Thoracic aorta (tissue), 2 donors: ENCODE results near the gene RARG. TPM values are rescaled to one million over a fixed set of nuclear protein-coding genes. Genes with fewer than 3 reads are reported as not detected.

Experiments
- ATAC-seq: fragments of 150-250 bp; one replicate; pipeline ENCODE4 v1.8.0; 2017; ENCODE audit warnings: low read depth; ENCODE audit not compliant: insufficient number of reproducible peaks, low FRiP score
- DNase-seq: peaks from one replicate; pipeline ENCODE4 v3.0.0-alpha.2; 2020; ENCODE audit warnings: low spot score
- H3K27ac ChIP-seq, 2 donors: fragments of 200-600 bp; sonication (generic); 1 replicate in 1 of 2; 2 replicates in 1 of 2; pipeline ENCODE4 v1.5.1; 2016; ENCODE audit warnings: mild to moderate bottlenecking in 2 of 2, moderate library complexity in 2 of 2
- H3K27me3 ChIP-seq: fragments of 200-600 bp; sonication (generic); replicated peaks from 2 replicates; pipeline ENCODE4 v1.6.0; 2016; ENCODE audit warnings: mild to moderate bottlenecking; ENCODE audit not compliant: insufficient read depth
- H3K36me3 ChIP-seq: fragments of 200-600 bp; sonication (generic); one replicate; pipeline ENCODE4 v1.5.1; 2016
- H3K4me1 ChIP-seq, 2 donors: fragments of 200-600 bp; sonication (generic); 1 replicate in 1 of 2; 2 replicates in 1 of 2; pipeline versions ENCODE4 v1.5.1 to v1.6.0; 2016; ENCODE audit warnings: low read depth in 2 of 2, mild to moderate bottlenecking in 1 of 2; ENCODE audit not compliant: control insufficient read depth in 1 of 2
- H3K4me3 ChIP-seq: fragments of 200-600 bp; sonication (generic); 2 replicates; pipeline ENCODE4 v1.5.1; 2016; ENCODE audit warnings: mild to moderate bottlenecking
- H3K9me3 ChIP-seq: fragments of 200-600 bp; sonication (generic); 2 replicates; pipeline ENCODE4 v1.5.1; 2016
- CTCF ChIP-seq: fragments of 200-600 bp; sonication (generic); IDR thresholded peaks from one replicate; pipeline ENCODE4 v1.5.1; 2019; ENCODE audit warnings: antibody characterized with exemption
- total RNA-seq, 2 donors: library from RNA; depleted of rRNA; stranded (reverse); fragments of >200 nt; gene quantifications; one replicate each; pipeline versions ENCODE4 v1.1.0 to v1.2.3, GENCODE V29; 2016

RARG gene
- total RNA-seq, 2 donors from 2014 or later: 25.7 to 37.5 TPM

GRCh38 chr12:53274445-53274844, 42.4 kb upstream of the RARG start:
- DNase-seq: no peak
- Histone ChIP-seq H3K9me3 (no peaks in the 10 kb centered on the region), H3K4me1 (no peaks in the 10 kb centered on the region), H3K36me3 (no peaks in the 10 kb centered on the region), H3K4me3 (no peak overlapping the region), H3K27ac (no peak overlapping the region), H3K27me3 (no peaks in the 10 kb centered on the region)
- TF ChIP-seq CTCF: no peak
- ATAC-seq: no peak

- Histone ChIP-seq H3K4me1 (peaks cover 6 to 10% of the 10 kb centered on the region in 2 donors), H3K9me3 (no peaks in the 10 kb centered on the region), H3K4me3 (peak overlapping the region; percentile 89), H3K27ac (no peak overlapping the region), H3K27me3 (no peaks in the 10 kb centered on the region), H3K36me3 (no peaks in the 10 kb centered on the region)
- DNase-seq (no peak), ATAC-seq (no peak)
- no peak for TF ChIP-seq CTCF
Measured at GRCh38 chr12:53268630-53269562, 36.9 kb upstream of the RARG start.

GRCh38 chr12:53267999-53268629, 36.1 kb upstream of the RARG start, which contains the start of gene ESPL1:
TSS of gene ESPL1 (plus strand) at chr12:53268299. CDS start at chr12:53268767, 468 bp downstream.
- peak; percentile 29 for TF ChIP-seq CTCF
- Histone ChIP-seq H3K4me1 (peaks cover 6 to 10% of the 10 kb centered on the region in 2 donors), H3K27ac (peak within 1 kb of the TSS in 1 of 2 donors; percentile 27), H3K4me3 (peak within 1 kb of the TSS; percentile 89), H3K27me3 (no peaks in the 10 kb centered on the region), H3K36me3 (no peaks in the 10 kb centered on the region), H3K9me3 (no peaks in the 10 kb centered on the region)
- peak; percentile 70 for ATAC-seq
- no peak for DNase-seq

GRCh38 chr12:53267306-53267998, 35.4 kb upstream of the RARG start:
- Histone ChIP-seq H3K27ac (peak overlapping the region in 1 of 2 donors; percentile 27), H3K9me3 (no peaks in the 10 kb centered on the region), H3K36me3 (no peaks in the 10 kb centered on the region), H3K4me1 (peaks cover 6 to 10% of the 10 kb centered on the region in 2 donors), H3K4me3 (peak overlapping the region; percentile 89), H3K27me3 (no peaks in the 10 kb centered on the region)
- ATAC-seq (no peak), DNase-seq (no peak)
- no peak for TF ChIP-seq CTCF

GRCh38 chr12:53265783-53266182, 33.8 kb upstream of the RARG start:
- H3K27ac ChIP-seq: no peak overlapping the region
- TF ChIP-seq CTCF: no peak
- ATAC-seq (no peak), DNase-seq (no peak)
- no peaks in the 10 kb centered on the region for H3K36me3 ChIP-seq
- H3K9me3 ChIP-seq: no peaks in the 10 kb centered on the region
- no peak overlapping the region for H3K4me3 ChIP-seq
- H3K27me3 ChIP-seq: no peaks in the 10 kb centered on the region
- H3K4me1 ChIP-seq: peaks cover 6 to 10% of the 10 kb centered on the region in 2 donors
